BJ (cell line): Measurements from ENCODE around the gene HDLBP. TPM values are rescaled to one million over a fixed set of nuclear protein-coding genes. Genes with fewer than 3 reads are reported as not detected.

Source experiments
- CTCF ChIA-PET: fragments of 350-600 bp; formaldehyde crosslinking; extraction: SDS; loops from one replicate; lab custom pipeline; 2021; ENCODE audit warnings: antibody characterized with exemption, inconsistent platforms; lab: Yijun Ruan, JAX
- POLR2A ChIA-PET: fragments of 300-600 bp; sonication (Branson Sonifier 250); formaldehyde crosslinking; extraction: SDS; loops from one replicate; lab custom pipeline; 2021; ENCODE audit warnings: antibody characterized with exemption; lab: Charles Lee
- DNase-seq: peaks from one replicate; pipeline ENCODE4 v3.0.0-alpha.2; 2011; ENCODE audit warnings: low read depth
- H3K27me3 ChIP-seq: 2 replicates; pipeline ENCODE4 v1.6.0; 2011; ENCODE audit warnings: low read length; ENCODE audit not compliant: control insufficient read depth, insufficient read depth
- H3K36me3 ChIP-seq: 2 replicates; pipeline ENCODE4 v1.5.1; 2011; ENCODE audit warnings: low read length; ENCODE audit not compliant: control insufficient read depth, insufficient read depth
- H3K4me3 ChIP-seq: 2 replicates; pipeline ENCODE4 v1.5.1; 2011; ENCODE audit warnings: low read depth, mild to moderate bottlenecking, control low read depth, low read length
- CTCF ChIP-seq: IDR thresholded peaks from 2 replicates; pipeline ENCODE4 v1.5.1; 2011; ENCODE audit warnings: low read depth, mild to moderate bottlenecking, control low read depth, inconsistent platforms, low read length, moderate library complexity; ENCODE audit not compliant: insufficient read depth
- polyA plus RNA-seq: library from polyadenylated mRNA; depleted of rRNA; stranded (reverse); fragments of >200 nt; gene quantifications from 2 replicates; pipeline ENCODE4 v1.2.3, GENCODE V29; 2011

HDLBP gene
- polyA plus RNA-seq, 1 experiment, result 948 TPM

- POLR2A ChIA-PET, result no interaction called here
- Histone ChIP-seq H3K27me3 (peaks cover 2% of the 10 kb centered on the region; the same call in 1 of the 2 replicates), H3K4me3 (no peak overlapping the region), H3K36me3 (no peaks in the 10 kb centered on the region)
- TF ChIP-seq CTCF, result no peak
- CTCF ChIA-PET, result interaction anchor here (0.9 kb wide), 1 partner anchor 119 kb away, joined by 3 read pairs; no protein-coding TSS in a partner anchor
- DNase-seq, result no peak
These were observed 119.9 kb downstream of the HDLBP start for GRCh38 chr2:241195506-241196130.

- Histone ChIP-seq H3K27me3 (peaks cover 2% of the 10 kb centered on the region; the same call in 1 of the 2 replicates), H3K36me3 (no peaks in the 10 kb centered on the region), H3K4me3 (no peak overlapping the region)
- CTCF ChIA-PET, result no interaction called here
- POLR2A ChIA-PET, result no interaction called here
- no peak for DNase-seq
- TF ChIP-seq CTCF, result no peak
These were observed 120.7 kb downstream of the HDLBP start for GRCh38 chr2:241194811-241195210.

GRCh38 chr2:241193271-241193670 lies 122.2 kb downstream of the HDLBP start:
- ChIA-PET POLR2A (no interaction called here), CTCF (no interaction called here)
- Histone ChIP-seq H3K4me3 (no peak overlapping the region), H3K27me3 (peaks cover 2% of the 10 kb centered on the region; the same call in 1 of the 2 replicates), H3K36me3 (no peaks in the 10 kb centered on the region)
- TF ChIP-seq CTCF, result no peak
- no peak for DNase-seq

DNA sequence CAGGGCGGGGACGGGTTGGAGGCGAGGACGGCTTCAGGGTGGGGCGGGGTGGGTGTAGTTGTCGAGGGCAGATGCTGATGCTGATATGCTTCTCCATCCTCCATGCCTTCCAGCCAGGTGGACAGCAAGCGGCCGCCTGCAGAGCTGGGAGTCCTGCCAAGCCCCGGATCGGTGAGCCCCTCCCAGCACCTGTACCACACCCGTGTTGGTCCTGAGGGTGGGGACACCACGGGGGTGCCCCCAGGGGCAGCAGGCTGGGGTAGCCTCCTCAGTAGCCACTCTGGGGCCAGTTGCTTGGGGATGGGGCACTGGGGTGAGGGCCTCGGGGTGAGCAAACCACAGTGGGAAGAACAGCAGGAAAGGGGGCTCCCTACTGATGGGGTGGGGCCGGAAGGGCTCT lies 124.4 kb downstream of the HDLBP start:
- Histone ChIP-seq H3K4me3 (no peak overlapping the region), H3K27me3 (no peaks in the 10 kb centered on the region), H3K36me3 (no peaks in the 10 kb centered on the region)
- no peak for TF ChIP-seq CTCF
- no peak for DNase-seq
- POLR2A ChIA-PET, result no interaction called here
- CTCF ChIA-PET, result no interaction called here

DNA sequence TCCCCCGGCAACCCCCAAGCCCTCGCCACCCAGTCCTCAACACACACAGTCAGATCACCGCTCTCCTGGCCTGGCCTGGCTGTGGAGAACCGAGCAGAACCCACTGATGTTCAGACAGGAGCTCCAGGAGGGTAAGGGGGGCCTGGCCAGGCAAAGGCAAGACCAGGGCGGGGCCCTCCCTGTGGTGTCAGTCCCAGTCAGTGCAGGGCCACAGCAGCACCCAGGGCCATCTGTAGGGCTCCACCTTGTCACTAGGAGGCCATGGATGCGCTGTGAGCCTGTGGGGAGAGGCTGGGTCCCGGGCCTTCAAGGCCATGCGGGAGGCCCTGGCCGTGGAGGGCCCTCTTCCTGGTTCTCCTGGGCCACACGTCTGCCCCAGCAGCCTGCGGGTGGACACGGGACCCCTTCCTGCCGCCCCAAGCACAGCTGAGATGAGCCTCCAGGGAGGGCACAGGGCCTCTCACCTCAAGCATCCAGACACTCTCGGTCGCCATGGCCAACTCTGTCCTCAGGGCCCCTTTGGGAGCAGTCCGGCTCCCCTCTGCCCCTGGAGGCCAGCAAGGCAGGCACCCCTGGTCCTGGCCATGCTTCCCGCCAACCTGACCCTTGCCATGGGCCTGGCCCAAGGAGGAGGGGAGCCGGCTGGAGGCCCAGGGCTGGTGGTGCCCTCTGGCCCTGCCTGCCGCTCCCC lies 125.0 kb downstream of the HDLBP start:
- no peaks in the 10 kb centered on the region for H3K36me3 ChIP-seq
- ChIA-PET CTCF (no interaction called here), POLR2A (no interaction called here)
- TF ChIP-seq CTCF, result no peak
- DNase-seq, result no peak
- H3K4me3 ChIP-seq, result no peak overlapping the region
- no peaks in the 10 kb centered on the region for H3K27me3 ChIP-seq
